ENCODE measurements around the gene LRRC15.

DNA sequence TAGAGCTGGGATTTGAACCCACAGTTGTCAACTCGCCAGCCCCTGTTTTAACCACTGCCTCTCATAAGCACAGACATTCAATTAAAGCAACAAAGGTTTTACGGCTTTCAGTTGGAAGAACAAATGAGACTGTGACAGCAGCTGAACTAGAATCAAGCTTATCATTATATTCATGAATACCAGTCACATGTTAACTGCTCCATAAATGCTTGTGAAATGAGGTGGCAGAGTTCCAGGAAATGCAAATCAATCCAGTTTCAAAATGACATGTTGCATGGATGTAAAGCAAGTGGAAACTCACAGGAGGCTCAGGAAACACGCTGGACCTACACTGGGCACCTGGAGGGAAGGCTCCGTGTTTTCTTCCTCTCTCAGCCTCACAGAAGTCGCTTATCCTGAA is 25.7 kb upstream of the LRRC15 start:
- TF ChIP-seq CTCF (IDR thresholded peaks at IDR 0.05; ENCODE audit: insufficient read depth, low read length, poor library complexity, severe bottlenecking) (no peak), EZH2phosphoT487 (conservative IDR thresholded peaks at IDR 0.05; ENCODE audit: low read length) (no peak)
